ENCODE data around the gene KCNQ2.
A peak's percentile ranks its signal among the peaks of the same experiment; 100 is the strongest.

KCNQ2 gene

DNA sequence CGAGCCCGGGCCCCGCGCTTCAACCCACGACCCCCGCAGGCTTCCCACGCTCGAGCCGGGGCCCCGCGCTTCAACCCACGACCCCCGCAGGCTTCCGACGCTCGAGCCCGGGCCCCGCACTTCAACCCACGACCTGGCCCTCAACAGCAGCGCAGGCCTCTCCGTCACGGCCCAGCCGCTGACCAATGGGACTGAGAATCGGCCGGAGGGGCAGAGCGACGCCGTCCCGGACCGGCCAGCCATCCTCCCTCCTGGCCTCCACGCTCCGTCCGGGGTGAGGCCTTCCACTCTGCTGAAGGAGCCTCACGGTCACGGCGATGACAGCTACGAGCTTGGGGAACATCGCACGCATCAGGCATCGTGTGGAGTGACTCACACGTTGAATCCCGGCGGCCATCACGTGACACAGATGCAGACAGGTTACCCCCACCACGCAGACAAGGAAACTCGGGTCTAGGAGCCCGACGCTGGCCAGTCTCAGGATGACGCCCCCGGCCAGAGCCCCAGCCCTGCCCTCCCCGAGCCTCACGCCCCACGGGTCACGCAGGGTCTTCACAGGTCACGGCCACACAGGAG lies 6.1 kb downstream of the KCNQ2 start:
- peaks cover 99% of the 10 kb centered on the region for H4K20me1 ChIP-seq
- no peak overlapping the region for H3K4me3 ChIP-seq
- peaks cover 100% of the 10 kb centered on the region for H3K27me3 ChIP-seq
- peaks cover 11% of the 10 kb centered on the region for H3K4me1 ChIP-seq
- no peaks in the 10 kb centered on the region for H3K36me3 ChIP-seq
- no peak overlapping the region for H3K27ac ChIP-seq
- H3K4me2 ChIP-seq: no peak overlapping the region
- no peak for TF ChIP-seq Cebpa-rat (IDR thresholded peaks at IDR 0.05)
- no peak overlapping the region for H3K9ac ChIP-seq
- H3K9me3 ChIP-seq: no peaks in the 10 kb centered on the region

DNA sequence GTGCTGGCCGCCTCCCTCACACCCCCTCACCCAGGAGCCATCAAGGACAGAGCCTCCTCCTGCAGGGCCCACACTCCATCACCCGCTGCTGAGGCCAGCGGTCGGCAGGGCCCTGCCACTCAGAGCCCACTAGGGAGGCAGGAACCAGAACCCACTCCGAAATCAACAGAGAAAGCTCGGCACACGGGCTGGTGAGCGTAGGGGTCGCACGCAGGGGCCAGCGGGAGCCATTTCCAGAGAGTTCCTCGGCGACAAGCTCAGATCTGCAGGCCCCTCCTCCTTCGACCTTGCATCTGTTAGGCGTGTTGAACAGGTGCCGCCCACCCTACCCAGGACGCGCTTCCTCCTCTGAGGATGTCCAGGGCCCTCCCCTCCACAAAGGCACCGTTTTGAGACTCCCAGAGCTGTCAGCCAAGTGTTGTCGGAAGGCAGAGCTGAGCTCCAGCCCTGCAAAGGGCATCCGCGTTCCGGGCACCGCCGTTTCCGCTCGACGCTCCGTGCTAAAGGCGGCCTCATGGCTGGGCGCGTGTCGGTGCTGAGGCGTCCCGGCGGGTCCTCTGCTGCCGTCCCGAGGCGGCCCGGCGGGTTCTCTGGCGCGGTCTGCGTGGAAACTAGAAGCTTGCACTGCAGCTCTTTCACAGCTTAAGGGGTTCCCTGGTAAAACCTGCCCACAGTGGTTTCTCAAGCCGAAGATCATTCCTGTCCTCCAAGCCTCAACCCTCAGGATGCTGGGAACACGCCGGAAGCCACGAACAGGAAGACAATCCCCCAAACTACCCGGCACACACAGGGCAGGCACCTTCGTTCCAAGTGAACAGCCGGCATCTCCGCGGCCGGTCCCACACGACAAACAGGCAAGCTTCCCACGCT lies 6.8 kb downstream of the KCNQ2 start:
- peaks cover 4% of the 10 kb centered on the region; the same call in 1 of the 2 replicates for H3K4me1 ChIP-seq
- H3K4me2 ChIP-seq: no peak overlapping the region
- no peak overlapping the region for H3K27ac ChIP-seq
- no peaks in the 10 kb centered on the region for H3K36me3 ChIP-seq
- H3K9me3 ChIP-seq: no peaks in the 10 kb centered on the region
- H4K20me1 ChIP-seq: peaks cover 97% of the 10 kb centered on the region
- H3K27me3 ChIP-seq: peaks cover 100% of the 10 kb centered on the region
- no peak overlapping the region for H3K9ac ChIP-seq
- TF ChIP-seq Cebpa-rat (IDR thresholded peaks at IDR 0.05): no peak
- no peak overlapping the region for H3K4me3 ChIP-seq

DNA sequence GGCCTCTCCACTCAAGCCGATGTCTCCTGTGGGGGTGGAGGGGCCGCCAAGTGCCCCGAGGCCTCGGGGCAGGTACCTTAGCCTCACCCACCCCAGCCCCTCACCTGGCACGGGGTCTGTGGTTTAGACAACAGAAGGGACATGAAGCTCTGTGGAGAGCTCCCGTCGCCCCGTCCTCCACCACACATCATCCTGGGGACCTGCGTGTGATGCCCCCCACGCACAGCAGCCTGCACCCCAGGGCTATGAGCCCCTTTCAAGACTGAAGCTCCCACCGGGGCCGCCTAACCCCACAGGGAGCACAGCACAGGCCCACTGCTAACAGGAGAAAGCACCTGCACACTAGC lies 8.2 kb downstream of the KCNQ2 start:
- Histone ChIP-seq H3K27me3 (peaks cover 89% of the 10 kb centered on the region), H3K4me2 (no peak overlapping the region), H4K20me1 (peaks cover 86% of the 10 kb centered on the region), H3K36me3 (no peaks in the 10 kb centered on the region), H3K9ac (no peak overlapping the region), H3K27ac (no peak overlapping the region), H3K4me1 (peaks cover 10% of the 10 kb centered on the region), H3K4me3 (no peak overlapping the region), H3K9me3 (no peaks in the 10 kb centered on the region)
- no peak for TF ChIP-seq Cebpa-rat (IDR thresholded peaks at IDR 0.05)

DNA sequence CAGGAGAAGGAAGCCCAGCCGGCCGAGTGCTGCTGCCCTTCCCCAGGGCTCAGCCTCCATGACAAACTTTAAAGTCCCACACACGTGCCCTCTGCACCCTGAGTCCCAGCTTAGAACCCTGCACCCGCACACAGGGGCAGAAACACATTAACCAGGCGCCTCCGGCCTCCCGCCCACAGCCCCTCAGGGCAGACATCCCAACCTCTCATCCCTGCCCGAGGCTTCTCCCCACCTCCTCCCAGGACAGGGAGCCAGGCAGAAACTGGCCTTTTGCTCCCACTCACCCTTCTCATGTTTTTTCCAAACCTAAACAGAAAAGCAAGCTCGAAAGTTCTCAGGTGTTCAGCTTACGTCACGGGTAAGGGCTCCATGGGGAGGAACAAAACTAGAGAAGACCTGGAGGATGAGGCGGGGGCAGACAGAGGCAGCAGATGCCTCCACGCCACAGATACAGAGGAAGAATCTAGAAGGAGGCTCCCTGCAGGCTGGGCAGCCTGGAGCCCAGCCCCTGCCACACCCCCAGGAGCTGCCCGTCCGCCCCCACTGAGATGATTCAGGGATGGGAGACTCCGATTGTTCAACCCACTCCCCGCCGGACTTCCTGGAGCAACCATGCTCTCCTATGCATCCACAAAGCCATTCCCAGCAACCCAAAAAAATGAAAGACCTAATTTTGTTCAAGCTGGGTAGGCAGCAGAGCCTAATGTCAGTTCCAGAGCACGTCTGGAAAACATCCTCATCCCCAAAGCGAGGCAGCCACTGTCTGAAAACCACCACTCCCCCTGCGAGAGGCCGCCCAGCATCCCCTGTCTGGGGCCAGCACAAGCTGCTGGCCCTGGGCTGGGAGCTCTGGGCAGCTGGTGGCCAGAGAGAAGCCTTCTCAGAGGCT lies 8.8 kb downstream of the KCNQ2 start:
- Histone ChIP-seq H3K4me1 (peaks cover 16% of the 10 kb centered on the region), H3K27me3 (peaks cover 83% of the 10 kb centered on the region), H3K4me2 (no peak overlapping the region), H3K9ac (no peak overlapping the region), H4K20me1 (peaks cover 80% of the 10 kb centered on the region), H3K9me3 (no peaks in the 10 kb centered on the region), H3K27ac (no peak overlapping the region), H3K4me3 (no peak overlapping the region), H3K36me3 (no peaks in the 10 kb centered on the region)
- TF ChIP-seq Cebpa-rat (IDR thresholded peaks at IDR 0.05): no peak

DNA sequence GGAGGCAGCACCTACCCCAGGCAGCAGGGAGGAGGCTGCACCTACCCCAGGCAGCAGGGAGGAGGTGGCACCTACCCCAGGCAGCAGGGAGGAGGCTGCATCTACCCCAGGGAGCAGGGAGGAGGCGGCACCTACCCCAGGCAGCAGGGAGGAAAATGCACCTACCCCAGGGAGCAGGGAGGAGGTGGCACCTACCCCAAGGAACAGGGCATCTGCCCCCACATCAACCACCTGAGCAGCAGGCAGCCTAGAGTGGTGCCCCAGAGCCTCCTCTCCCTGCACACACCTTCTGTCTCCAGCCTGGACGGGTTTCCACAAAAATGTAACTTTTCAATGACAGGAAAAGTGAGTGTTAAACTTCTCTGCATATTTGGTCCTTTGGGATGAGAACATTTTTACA lies 10.2 kb downstream of the KCNQ2 start:
- no peak for TF ChIP-seq Cebpa-rat (IDR thresholded peaks at IDR 0.05)
- Histone ChIP-seq H3K9ac (no peak overlapping the region), H3K27ac (no peak overlapping the region), H3K4me2 (no peak overlapping the region), H4K20me1 (peaks cover 66% of the 10 kb centered on the region), H3K4me3 (no peak overlapping the region), H3K4me1 (peaks cover 30% of the 10 kb centered on the region), H3K9me3 (no peaks in the 10 kb centered on the region), H3K27me3 (peaks cover 69% of the 10 kb centered on the region), H3K36me3 (no peaks in the 10 kb centered on the region)

DNA sequence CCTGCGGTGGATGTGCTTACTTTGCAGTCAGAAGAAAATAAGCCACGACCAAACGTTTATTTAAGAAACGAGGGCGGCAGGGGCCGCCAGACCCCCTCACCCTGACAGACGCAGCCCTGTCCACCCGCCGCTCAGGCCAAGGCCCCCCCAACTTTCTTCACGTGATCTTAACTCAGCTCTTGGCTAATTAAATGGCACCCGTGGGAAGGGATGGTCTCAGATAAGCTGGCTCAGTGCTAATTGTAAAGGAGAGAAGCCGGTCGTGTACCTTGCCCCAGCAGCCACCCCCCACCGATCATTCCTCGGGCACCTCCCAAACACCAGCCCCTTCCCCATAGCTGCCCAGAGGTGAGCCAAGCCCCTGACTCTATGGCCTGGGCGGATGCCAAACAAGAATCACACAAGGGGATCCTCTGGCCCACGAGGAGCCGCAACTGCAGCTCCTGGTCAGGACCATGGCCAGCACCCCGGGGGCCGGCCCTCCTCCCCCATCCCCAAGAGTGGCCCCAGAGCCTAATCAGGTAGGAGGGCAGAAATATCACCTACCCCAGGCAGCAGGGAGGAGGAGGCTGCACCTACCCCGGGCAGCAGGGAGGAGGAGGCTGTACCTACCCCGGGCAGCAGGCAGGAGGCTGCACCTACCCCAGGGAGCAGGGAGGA lies 11.2 kb downstream of the KCNQ2 start:
- Histone ChIP-seq H3K36me3 (no peaks in the 10 kb centered on the region), H4K20me1 (peaks cover 56% of the 10 kb centered on the region), H3K27me3 (peaks cover 64% of the 10 kb centered on the region), H3K4me3 (no peak overlapping the region), H3K9me3 (no peaks in the 10 kb centered on the region), H3K9ac (no peak overlapping the region), H3K4me2 (no peak overlapping the region), H3K4me1 (peaks cover 40% of the 10 kb centered on the region), H3K27ac (no peak overlapping the region)
- no peak for TF ChIP-seq Cebpa-rat (IDR thresholded peaks at IDR 0.05)

DNA sequence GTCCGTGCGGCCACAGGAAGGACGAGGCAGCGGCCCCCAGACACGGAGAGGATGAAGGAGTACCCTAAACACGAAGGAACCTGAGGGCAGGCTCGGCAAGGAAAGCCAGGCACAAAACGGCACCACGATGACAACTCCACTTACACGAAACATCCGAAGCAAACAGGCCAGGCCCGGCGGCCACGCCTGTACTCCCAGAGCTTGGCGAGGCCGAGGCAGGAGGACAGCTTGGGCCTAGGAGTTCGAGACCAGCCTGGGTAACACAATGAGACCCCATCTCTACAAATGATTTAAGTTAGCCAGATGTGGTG lies 13.4 kb downstream of the KCNQ2 start:
- Histone ChIP-seq H3K9ac (no peak overlapping the region), H3K27me3 (peaks cover 42% of the 10 kb centered on the region), H3K4me3 (no peak overlapping the region), H3K36me3 (no peaks in the 10 kb centered on the region), H3K9me3 (no peaks in the 10 kb centered on the region), H3K4me1 (peaks cover 62% of the 10 kb centered on the region), H4K20me1 (peaks cover 33% of the 10 kb centered on the region), H3K4me2 (peak overlapping the region; percentile 99), H3K27ac (no peak overlapping the region)
- no peak for TF ChIP-seq Cebpa-rat (IDR thresholded peaks at IDR 0.05)

DNA sequence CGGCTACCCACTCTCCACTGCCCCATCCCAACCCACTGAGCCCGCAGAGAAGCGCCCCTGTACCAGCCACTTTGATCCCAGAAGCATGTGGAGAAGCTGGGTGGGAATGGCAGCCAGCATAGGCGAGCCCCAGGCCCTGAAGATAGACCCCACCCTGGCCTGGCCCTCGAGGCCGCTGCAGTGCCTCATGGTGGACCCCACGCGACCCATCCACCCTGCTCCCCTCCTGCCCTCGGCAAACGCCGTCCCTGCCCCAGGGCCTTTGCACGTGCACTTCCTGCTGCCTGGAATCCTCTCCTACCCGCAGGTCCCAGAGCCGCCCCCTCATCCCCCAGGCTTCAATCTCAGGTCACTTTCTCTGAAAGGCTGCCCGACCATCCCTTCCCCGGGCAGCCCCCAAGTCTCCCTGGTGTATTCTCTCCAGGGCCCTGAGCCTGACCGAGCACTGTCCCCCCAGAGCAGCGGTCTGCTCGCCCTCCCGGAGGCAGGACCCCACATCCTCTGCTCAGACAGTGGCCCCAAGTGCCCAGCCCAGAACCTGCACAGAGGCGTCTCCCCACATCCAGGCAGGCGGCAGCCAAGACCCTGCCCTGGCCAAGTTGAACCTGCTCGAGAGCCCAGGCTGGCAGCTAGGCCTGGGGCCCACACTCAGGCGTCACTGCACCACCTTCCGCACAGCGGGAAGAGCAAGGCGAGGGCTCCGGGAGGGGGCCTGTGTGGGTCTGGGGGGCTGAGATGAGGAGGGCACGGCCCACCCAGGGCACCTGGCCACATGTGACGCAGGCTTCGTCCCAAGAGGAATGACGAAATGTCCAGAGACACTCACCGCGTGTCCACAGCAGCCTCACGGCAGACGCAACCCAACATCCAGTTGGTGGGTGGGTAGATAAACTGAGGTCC lies 14.0 kb downstream of the KCNQ2 start:
- Histone ChIP-seq H3K27me3 (peaks cover 36% of the 10 kb centered on the region), H4K20me1 (peaks cover 27% of the 10 kb centered on the region), H3K36me3 (no peaks in the 10 kb centered on the region), H3K4me2 (peak overlapping the region; percentile 99), H3K4me3 (no peak overlapping the region), H3K9ac (no peak overlapping the region), H3K4me1 (peaks cover 68% of the 10 kb centered on the region), H3K9me3 (no peaks in the 10 kb centered on the region), H3K27ac (peak overlapping the region; percentile 93)
- no peak for TF ChIP-seq Cebpa-rat (IDR thresholded peaks at IDR 0.05)

DNA sequence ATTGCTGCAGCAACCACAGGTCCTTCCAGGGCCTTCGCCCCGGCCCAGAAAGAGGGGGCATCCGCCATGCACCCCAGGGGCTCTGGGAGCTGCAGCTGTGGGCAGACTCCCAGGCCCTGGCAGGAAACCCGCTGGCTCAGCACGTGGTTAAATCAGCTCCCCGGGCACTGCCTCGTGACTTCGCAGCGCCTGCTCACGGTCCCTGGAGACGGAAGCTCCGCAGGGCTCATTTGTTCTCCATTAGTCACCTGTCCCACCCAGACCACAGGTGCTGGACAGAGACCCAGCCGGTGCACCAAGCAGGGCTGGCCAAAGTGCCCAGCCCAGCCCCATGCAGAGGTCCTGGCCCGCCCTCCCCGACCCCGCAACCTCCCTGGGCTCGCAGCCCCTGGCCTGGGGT lies 14.7 kb downstream of the KCNQ2 start:
- Histone ChIP-seq H3K4me2 (peak overlapping the region; percentile 99), H3K36me3 (no peaks in the 10 kb centered on the region), H3K4me3 (peak overlapping the region; percentile 29; the same call in 1 of the 2 replicates), H4K20me1 (peaks cover 21% of the 10 kb centered on the region), H3K9me3 (no peaks in the 10 kb centered on the region), H3K9ac (no peak overlapping the region), H3K4me1 (peaks cover 75% of the 10 kb centered on the region), H3K27ac (peak overlapping the region; percentile 93), H3K27me3 (peaks cover 29% of the 10 kb centered on the region)
- no peak for TF ChIP-seq Cebpa-rat (IDR thresholded peaks at IDR 0.05)

Measured in BLaER1 (cell line).